HAP-1 (cell line): ENCODE results near the gene MINDY4.

Experiments
- DNase-seq, 2 experiments: peaks; one replicate each; pipeline ENCODE4 v3.0.0-alpha.2; 2016 to 2020; ENCODE audit warnings: low spot score in 2 of 2
- H3K27me3 ChIP-seq: fragments of 250-450 bp; sonication (Bioruptor Pico); 2 replicates; pipeline ENCODE4 v1.5.1; 2020; ENCODE audit warnings: low read depth, mild to moderate bottlenecking, moderate library complexity
- H3K36me3 ChIP-seq: fragments of 250-450 bp; sonication (Bioruptor Pico); replicated peaks from 2 replicates; pipeline ENCODE4 v1.5.1; 2020; ENCODE audit warnings: mild to moderate bottlenecking
- H3K4me1 ChIP-seq: fragments of 250-450 bp; sonication (Bioruptor Pico); 2 replicates; pipeline ENCODE4 v1.5.1; 2020; ENCODE audit warnings: mild to moderate bottlenecking
- H3K4me3 ChIP-seq: fragments of 250-450 bp; sonication (Bioruptor Pico); 2 replicates; pipeline ENCODE4 v1.5.1; 2020; ENCODE audit warnings: mild to moderate bottlenecking, moderate library complexity
- H3K9me3 ChIP-seq: fragments of 250-450 bp; sonication (Bioruptor Pico); 2 replicates; pipeline ENCODE4 v1.5.1; 2020; ENCODE audit warnings: mild to moderate bottlenecking, moderate library complexity
- in situ Hi-C: fragments of 300-500 bp; cut with MboI; formaldehyde crosslinking; loops from 3 replicates; pipeline ENCODE4 v1.14.3; 2020; ENCODE audit warnings: low sequenced_read_pairs, inconsistent platforms, mixed read lengths

The MINDY4 gene

DNA sequence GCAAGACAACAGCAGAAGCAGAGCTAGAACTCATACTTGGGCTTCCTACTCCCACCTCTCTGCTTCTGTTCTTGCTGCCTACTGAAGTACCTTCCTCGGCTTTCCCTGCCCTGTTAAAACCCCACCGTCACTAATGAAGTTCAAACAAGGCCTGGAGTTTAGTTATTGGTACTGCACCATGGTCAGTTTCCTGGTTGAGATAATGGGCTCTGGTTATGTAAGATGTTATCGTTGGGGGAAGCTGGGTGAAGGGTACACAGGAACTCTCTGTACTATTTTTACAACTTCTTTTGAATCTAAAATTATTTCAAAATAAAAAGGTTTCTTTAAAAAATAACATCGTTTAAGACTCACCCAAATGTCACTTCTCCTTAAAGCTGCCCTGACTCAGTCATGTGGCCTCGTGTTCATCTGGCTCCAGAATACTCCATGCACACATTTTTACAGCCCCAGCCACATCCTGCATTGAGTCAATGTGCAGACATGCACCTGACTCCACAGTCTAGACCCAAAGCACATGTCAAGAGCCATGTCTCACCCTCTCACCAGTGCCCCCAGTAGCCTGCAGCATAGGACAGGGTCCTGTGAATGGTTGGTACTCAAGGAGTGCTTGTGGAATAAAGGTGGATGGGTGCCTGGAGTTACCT lies 103.6 kb downstream of the MINDY4 start:
- Histone ChIP-seq H3K4me3 (no peak overlapping the region), H3K9me3 (no peaks in the 10 kb centered on the region), H3K36me3 (no peaks in the 10 kb centered on the region), H3K27me3 (no peaks in the 10 kb centered on the region), H3K4me1 (no peaks in the 10 kb centered on the region)
- DNase-seq, result no peak
- in situ Hi-C loops, result no loop called here

DNA sequence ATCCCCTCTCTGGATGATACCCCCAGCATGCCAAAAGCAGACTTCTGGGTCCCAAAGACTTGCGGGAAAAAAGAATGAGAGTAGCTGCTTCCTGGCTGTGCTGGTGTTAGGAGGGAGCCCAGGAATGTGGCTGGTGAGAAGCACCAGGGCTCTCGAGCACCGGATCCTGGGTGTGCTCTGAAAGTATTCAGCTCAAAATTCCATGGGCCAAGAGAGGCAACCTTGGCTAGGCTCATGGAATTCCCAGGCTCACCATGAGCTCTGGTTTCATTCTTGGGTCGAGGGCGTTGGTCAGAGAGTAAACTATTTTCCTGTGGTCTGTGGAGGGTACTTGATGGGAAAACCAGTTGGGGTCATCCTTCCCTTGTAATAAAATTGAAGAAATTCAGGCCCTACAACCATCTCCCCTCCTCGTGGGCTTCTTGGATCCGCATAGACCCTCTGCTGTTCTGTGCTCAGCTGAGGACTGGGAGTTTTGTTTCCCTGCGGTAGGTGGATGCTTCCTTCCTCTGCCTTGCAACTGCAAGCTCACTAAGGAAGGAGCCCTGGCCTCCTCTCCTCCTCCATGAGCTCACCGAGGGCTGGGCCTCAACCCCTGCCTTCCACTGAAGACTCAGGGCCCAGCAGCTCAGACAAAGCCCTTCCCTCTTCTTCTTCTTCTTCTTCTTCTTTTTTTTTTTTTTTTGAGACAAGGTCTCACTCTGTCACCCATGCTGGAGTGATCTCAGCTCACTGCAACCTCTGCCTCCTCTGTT lies 106.0 kb downstream of the MINDY4 start:
- H3K9me3 ChIP-seq, result no peaks in the 10 kb centered on the region
- H3K36me3 ChIP-seq, result no peaks in the 10 kb centered on the region
- in situ Hi-C loops, result no loop called here
- H3K4me1 ChIP-seq, result no peaks in the 10 kb centered on the region
- H3K4me3 ChIP-seq, result no peak overlapping the region
- no peaks in the 10 kb centered on the region for H3K27me3 ChIP-seq
- DNase-seq, result no peak

DNA sequence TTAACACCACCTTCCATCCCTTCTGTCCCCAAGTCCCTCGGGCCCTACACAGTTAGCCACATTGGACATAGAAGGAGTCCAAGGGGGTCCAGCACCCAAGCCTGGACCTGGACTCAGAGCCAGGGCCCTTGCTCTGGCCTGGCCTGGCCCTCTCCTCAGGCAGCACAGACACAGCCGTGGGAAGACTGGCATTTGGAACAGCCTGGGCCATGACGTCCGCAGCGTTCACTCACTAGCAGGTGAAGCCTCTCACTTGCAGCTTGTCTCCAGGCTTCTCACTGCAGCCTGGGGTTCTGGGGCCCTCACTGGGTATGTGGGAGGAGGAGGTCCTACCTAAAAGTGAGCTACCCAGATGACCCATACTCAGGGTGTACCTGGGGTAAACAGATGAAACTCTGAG lies 106.8 kb downstream of the MINDY4 start:
- in situ Hi-C loops, result no loop called here
- no peak for DNase-seq

DNA sequence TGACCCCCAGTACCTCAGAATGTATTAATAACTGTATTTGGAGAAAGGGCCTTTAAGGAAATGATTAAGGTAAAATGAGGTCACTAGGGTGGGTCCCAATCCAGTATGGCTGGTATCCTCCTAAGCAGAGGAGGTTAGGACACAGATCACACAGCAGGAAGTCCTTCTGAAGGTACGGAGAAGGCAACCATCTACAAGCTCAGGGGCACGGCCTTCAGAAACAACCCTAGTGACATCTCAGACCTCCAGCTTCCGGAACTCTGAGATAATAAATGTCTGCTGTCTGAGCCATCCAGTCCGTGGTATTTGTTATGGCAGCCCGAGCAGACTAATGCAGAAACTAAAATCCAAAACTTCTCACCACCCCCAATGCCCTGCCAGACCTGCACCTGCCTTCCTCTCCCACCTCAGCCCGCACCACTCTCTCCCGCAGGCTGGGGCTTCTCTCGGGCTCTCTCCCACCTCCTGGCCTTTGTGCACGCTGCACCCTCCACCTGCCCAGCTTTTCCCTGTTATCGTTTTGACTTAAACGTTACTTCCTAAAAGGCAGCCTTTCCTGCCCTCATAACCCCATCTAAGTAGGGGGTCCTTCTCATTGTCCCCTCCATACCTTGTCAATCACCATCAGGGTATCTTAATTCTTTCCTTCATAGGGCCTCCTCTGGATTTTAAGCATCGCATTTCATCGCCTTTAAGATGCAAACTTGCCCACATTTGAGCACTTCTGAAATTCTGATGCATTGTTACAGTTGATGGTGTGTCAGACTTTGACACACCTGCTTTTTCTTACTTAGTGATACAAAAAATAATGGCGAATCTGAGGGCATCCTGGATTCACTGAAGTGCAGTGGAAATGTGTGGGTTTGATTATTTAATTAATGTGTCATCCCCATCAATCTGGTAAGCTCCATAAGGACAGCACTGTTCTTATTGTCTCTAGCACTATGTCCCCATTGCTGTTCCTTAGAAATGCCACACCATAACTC lies 108.2 kb downstream of the MINDY4 start:
- in situ Hi-C loops, result no loop called here
- no peaks in the 10 kb centered on the region for H3K4me1 ChIP-seq
- H3K4me3 ChIP-seq, result no peak overlapping the region
- no peaks in the 10 kb centered on the region for H3K27me3 ChIP-seq
- DNase-seq, result peak; percentile 4 to 45
- no peaks in the 10 kb centered on the region for H3K9me3 ChIP-seq
- H3K36me3 ChIP-seq, result no peaks in the 10 kb centered on the region

More for the DNA sequence above, 106.8 kb downstream of the MINDY4 start:
- H3K36me3 ChIP-seq, result no peaks in the 10 kb centered on the region
- no peaks in the 10 kb centered on the region for H3K4me1 ChIP-seq
- H3K9me3 ChIP-seq, result no peaks in the 10 kb centered on the region
- no peak overlapping the region for H3K4me3 ChIP-seq
- H3K27me3 ChIP-seq, result no peaks in the 10 kb centered on the region

DNA sequence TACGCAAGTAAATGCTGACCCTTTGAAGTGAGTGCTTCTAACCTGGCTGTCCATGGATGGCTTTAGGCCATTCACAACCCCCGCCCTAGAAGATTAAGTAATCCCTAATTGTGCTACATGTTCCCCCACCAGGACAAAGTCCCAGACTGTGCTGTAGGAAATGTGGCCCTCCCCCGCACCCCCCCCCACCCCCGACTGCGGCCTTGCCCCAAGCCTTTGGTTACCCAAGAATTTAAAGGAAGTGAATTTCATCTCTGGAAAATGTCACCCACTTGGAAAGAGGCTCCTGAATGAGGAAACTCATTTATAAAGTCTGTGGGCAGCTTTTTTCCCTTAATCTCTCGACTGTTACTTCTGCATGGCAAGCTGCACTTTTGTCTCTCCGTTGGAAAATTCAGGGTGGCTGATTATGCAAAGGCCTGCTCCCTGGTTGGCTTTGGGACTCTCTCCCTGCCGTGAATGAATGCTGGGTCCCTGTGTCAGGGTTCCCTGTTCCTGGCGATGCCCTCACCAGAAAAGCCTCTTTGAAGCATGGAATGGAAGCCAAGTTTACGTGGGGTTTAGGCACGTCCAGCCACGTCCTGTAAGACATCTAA lies 109.0 kb downstream of the MINDY4 start:
- no peak for DNase-seq
- Histone ChIP-seq H3K4me3 (no peak overlapping the region), H3K27me3 (no peaks in the 10 kb centered on the region), H3K9me3 (no peaks in the 10 kb centered on the region), H3K36me3 (no peaks in the 10 kb centered on the region), H3K4me1 (no peaks in the 10 kb centered on the region)
- in situ Hi-C loops, result no loop called here

DNA sequence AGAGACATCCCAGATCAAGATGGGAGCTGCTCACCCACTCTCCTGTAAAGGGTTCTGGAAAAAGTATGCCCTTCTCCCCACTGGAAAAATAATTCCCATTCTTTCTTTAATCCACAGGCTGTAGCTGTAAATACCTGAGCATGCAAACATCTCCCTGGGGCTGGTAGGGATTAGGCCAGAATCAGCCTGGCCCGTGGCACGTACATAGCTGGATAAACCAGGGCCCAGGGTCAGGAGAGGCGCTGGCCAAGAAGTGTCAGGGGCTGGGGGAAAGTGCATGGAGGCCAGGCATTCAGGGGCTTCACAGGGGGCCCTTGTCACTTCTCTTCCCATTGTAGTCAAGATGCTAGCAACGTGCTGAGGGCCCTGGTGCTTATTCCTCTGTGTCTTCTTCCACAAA lies 109.7 kb downstream of the MINDY4 start:
- in situ Hi-C loops, result no loop called here
- H3K9me3 ChIP-seq, result no peaks in the 10 kb centered on the region
- H3K4me1 ChIP-seq, result no peaks in the 10 kb centered on the region
- H3K27me3 ChIP-seq, result no peaks in the 10 kb centered on the region
- DNase-seq, result no peak
- no peak overlapping the region for H3K4me3 ChIP-seq
- H3K36me3 ChIP-seq, result no peaks in the 10 kb centered on the region

DNA sequence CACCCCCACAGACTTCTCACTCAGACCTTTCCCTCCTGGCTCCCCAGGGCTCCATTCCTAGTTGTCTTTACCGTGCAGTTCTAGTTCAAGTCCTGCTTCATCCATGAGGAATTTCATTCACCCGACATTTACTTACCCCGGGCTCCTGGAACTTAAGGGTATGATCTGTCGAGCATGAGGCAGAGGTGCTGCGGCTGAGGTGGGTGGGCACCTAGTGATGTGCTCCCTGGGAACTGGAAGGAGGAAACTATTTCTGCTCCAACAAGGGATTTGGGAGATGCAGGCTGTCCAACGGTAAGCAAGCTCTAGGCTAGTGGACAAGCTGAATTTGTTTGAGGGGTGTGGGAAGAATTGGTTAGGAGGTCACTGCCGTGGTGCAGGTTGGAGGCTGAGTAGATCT lies 110.2 kb downstream of the MINDY4 start:
- in situ Hi-C loops, result no loop called here
- no peak overlapping the region for H3K4me3 ChIP-seq
- no peak for DNase-seq
- no peaks in the 10 kb centered on the region for H3K4me1 ChIP-seq
- H3K9me3 ChIP-seq, result no peaks in the 10 kb centered on the region
- no peaks in the 10 kb centered on the region for H3K36me3 ChIP-seq
- no peaks in the 10 kb centered on the region for H3K27me3 ChIP-seq

DNA sequence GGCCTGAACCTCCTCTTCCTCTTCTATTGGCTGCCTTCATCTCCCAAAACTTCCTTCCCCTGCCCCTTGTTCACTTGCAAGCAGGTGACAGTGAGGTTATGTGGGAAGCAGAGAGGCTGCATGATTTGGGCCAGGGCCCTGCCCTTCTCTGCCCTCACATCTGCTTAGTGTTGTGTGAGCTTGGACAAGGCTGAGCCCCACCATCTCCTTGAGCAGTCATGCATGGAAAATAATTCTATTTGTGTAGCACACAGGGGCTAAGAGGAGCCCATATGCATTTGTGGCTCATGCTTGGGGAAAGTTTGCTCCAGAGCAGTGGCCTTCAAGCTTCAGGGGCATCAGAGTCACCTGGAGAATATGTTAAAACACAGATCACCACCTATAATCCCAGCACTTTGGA lies 113.7 kb downstream of the MINDY4 start:
- DNase-seq, result no peak
- H3K27me3 ChIP-seq, result no peaks in the 10 kb centered on the region
- no peaks in the 10 kb centered on the region for H3K36me3 ChIP-seq
- H3K4me1 ChIP-seq, result no peaks in the 10 kb centered on the region
- in situ Hi-C loops, result no loop called here
- H3K4me3 ChIP-seq, result no peak overlapping the region
- no peaks in the 10 kb centered on the region for H3K9me3 ChIP-seq

DNA sequence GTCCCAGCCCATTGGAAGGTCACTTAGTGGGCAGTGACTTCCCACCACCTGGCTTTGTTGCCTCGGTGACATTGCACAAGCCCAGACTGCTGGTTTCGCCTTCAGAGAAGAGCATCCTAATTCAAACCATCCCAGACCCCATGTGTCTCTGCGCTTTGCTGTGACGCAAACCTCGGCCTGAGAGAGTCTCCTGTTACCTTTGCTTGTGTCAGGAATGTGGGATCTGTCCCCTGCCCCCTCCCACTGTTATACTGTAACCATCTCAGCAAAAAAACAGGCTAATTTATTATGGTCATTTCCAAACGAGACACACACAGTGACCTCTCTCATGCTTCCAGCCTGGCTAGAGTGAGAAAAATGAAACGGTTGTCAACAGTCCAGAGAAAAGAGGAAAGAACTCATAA lies 115.4 kb downstream of the MINDY4 start:
- in situ Hi-C loops, result no loop called here
- no peaks in the 10 kb centered on the region for H3K4me1 ChIP-seq
- DNase-seq, result no peak
- H3K27me3 ChIP-seq, result no peaks in the 10 kb centered on the region; the same call in 1 of the 2 replicates
- H3K36me3 ChIP-seq, result no peaks in the 10 kb centered on the region
- H3K4me3 ChIP-seq, result no peak overlapping the region
- no peaks in the 10 kb centered on the region for H3K9me3 ChIP-seq

DNA sequence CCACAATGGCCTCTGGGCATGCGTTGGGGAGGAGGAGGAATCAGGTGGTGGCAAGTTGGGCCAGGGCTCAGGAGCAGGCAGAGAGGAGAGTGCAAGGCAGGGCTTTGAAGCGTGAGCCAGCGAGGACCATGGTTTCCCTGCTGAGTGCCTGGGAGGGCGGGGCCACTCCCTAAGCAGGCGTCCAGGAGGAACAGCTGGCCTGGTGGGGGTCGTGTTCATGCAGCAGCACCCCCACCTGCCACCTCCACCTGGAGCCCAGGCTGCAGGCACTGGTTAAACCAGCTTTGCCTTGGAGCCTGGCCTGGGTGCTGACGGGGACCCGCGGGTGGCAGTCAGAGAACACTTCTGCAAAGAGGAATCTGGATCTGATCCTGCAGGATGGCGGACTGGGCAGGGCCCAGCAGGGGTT lies 116.3 kb downstream of the MINDY4 start:
- no peaks in the 10 kb centered on the region for H3K36me3 ChIP-seq
- H3K27me3 ChIP-seq, result no peaks in the 10 kb centered on the region; the same call in 1 of the 2 replicates
- H3K9me3 ChIP-seq, result no peaks in the 10 kb centered on the region
- H3K4me1 ChIP-seq, result no peaks in the 10 kb centered on the region
- no peak for DNase-seq
- in situ Hi-C loops, result no loop called here
- no peak overlapping the region for H3K4me3 ChIP-seq

DNA sequence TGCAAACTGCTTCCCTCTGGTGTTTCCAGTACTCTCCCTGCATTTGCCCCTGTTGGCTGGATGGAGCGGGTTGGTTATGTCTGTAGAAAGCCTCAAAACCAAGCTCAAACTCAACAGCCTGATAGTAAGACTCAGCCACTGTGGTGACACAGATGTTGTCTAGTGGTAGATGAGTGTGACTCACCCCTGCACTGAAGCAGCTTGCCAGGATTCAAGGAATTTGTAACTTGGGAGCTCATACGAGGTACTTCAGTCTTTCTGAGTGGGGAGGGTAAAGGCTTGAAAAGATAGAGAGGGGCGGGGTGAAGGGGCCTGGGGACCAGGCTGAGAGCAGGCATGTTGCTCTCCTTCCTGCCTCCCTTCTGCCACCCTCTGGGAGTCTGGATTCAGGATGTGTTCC lies 117.5 kb downstream of the MINDY4 start:
- Histone ChIP-seq H3K27me3 (no peaks in the 10 kb centered on the region; the same call in 1 of the 2 replicates), H3K36me3 (no peaks in the 10 kb centered on the region), H3K4me3 (no peak overlapping the region), H3K4me1 (no peaks in the 10 kb centered on the region), H3K9me3 (no peaks in the 10 kb centered on the region)
- in situ Hi-C loops, result no loop called here
- DNase-seq, result no peak

DNA sequence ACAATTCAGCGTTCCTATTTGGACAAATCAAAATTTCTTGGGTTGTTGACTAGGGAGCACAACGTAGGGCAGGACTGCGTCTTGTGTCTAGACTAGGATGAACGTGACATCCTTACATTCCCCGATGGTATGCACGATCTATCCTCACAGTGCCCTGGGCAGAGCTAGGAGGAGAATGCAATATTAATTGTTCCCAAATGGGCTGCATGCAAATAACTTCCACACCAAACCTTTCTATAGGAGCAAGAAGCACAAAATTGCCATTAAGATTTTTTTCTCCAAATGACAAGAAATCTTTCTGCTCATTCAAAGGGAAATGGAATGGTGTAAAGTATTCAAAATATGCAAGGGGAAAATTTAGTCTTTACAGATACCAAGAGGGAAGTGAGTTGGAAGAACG lies 119.0 kb downstream of the MINDY4 start:
- no peaks in the 10 kb centered on the region for H3K36me3 ChIP-seq
- no peak overlapping the region for H3K4me3 ChIP-seq
- no peaks in the 10 kb centered on the region for H3K4me1 ChIP-seq
- H3K9me3 ChIP-seq, result no peaks in the 10 kb centered on the region
- no peaks in the 10 kb centered on the region; the same call in 1 of the 2 replicates for H3K27me3 ChIP-seq
- in situ Hi-C loops, result no loop called here
- DNase-seq, result no peak

DNA sequence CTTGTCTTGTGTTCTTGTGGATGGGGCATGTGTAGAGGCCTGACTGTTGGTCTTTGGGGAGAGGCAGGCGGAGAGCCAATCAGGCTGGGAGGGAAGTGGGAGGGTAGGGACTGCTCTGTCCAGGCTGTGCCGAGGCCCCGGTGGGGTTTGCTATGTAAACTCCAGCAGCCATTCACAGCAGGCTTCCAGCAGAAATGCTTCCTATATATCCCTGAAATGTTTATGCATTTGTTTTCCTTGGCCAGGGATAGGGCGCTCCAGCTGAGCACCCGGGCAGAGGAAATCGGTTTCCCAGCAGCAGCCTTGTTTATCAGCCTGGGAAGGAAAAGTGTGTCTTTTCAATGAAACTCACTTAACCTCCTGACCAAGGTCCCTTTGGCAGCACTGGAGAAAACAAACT lies 122.1 kb downstream of the MINDY4 start:
- peaks cover 4% of the 10 kb centered on the region; the same call in 1 of the 2 replicates for H3K4me1 ChIP-seq
- in situ Hi-C loops, result no loop called here
- no peaks in the 10 kb centered on the region for H3K9me3 ChIP-seq
- H3K27me3 ChIP-seq, result no peaks in the 10 kb centered on the region; the same call in 1 of the 2 replicates
- no peak for DNase-seq
- H3K36me3 ChIP-seq, result no peaks in the 10 kb centered on the region
- no peak overlapping the region for H3K4me3 ChIP-seq
